ENCODE measurements around the gene MGAT5. TPM values are rescaled to one million over a fixed set of nuclear protein-coding genes. Genes with fewer than 3 reads are reported as not detected.

Gene MGAT5
- total RNA-seq, 6 donors from 2014 or later = 25.3 to 65.5 (median 41.3) TPM

DNA sequence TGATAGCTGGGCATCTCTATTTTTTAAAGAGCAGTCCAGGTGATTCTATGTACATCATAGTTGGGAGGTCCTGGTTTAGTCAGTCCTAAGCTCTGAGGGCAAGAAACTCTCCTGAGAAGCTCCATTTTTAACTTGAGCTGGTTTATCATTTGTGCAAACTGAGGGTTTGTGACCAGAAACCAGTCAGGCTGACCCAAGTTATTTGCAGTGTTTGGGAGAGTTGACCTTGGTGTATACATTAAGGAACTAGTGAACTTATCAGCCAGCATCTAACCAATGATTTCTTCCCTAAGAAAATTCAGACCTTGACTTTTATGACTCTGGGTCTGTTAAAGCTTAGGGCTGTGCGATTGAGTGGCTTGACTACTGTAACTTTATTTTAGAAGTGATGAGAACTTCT, 10.6 kb upstream of the MGAT5 start:
- Histone ChIP-seq H3K4me1 (peaks cover 7 to 17% (median 16%) of the 10 kb centered on the region in 4 donors), H3K27me3 (no peaks in the 10 kb centered on the region), H3K36me3 (no peaks in the 10 kb centered on the region), H3K9me3 (no peaks in the 10 kb centered on the region), H3K4me3 (no peak overlapping the region), H3K27ac (no peak overlapping the region)
- TF ChIP-seq POLR2A (IDR thresholded peaks at IDR 0.05) (no peak), POLR2AphosphoS5 (IDR thresholded peaks at IDR 0.05) (no peak), EP300 (IDR thresholded peaks at IDR 0.05) (no peak)
- TF ChIP-seq, protein P1, sequence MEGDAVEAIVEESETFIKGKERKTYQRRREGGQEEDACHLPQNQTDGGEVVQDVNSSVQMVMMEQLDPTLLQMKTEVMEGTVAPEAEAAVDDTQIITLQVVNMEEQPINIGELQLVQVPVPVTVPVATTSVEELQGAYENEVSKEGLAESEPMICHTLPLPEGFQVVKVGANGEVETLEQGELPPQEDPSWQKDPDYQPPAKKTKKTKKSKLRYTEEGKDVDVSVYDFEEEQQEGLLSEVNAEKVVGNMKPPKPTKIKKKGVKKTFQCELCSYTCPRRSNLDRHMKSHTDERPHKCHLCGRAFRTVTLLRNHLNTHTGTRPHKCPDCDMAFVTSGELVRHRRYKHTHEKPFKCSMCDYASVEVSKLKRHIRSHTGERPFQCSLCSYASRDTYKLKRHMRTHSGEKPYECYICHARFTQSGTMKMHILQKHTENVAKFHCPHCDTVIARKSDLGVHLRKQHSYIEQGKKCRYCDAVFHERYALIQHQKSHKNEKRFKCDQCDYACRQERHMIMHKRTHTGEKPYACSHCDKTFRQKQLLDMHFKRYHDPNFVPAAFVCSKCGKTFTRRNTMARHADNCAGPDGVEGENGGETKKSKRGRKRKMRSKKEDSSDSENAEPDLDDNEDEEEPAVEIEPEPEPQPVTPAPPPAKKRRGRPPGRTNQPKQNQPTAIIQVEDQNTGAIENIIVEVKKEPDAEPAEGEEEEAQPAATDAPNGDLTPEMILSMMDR (IDR thresholded peaks at IDR 0.05) = no peak
- peak in 1 of 2 donors; percentile 38 for ATAC-seq (ENCODE audit: low FRiP score in 2 of 2)
- 90% methylated on average over 1 of the region's 1 CpG for WGBS, 2 donors
- no peak for DNase-seq

DNA sequence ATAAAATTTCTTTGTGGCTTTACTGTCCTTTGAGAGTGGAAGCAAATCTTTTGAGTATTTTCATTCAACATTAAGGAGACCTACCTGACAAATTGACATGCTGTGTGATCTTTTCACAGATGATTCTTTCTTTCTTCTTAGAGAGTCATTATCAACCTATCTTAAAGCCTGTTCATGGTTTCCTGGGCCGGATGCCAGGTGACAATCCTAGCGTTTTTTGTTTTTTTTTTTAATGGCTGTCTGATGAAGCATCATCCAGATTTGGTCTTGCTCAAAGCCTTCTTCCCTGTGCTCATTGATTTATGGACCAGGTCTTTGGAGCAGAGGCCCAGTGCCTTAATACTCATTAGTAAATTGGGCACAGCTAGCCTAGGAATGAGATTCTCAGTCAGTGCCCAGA, 9.8 kb upstream of the MGAT5 start:
- WGBS, 2 donors = 59 to 78% methylated on average over 2 of the region's 2 CpGs
- ATAC-seq (ENCODE audit: low FRiP score in 2 of 2) (no peak), DNase-seq (no peak)

DNA sequence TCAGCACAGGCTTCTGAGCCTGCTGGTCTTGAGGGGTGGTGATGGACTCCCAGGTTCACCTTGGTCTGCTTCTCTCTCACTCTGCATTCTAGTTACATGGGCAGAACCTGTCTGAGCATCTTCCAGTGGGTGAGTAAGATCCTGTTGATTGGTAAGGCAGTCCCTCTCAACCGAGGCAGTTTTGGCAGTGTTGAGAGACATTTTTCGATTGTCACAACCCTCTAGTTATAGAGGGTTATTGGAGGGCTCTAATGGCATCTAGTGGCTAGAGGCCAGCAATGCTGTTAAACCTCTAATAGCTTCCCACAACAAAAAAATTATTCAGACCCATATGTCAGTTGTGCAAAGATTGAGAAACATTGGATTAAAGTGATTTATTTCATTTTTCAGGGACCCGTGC, 9.3 kb upstream of the MGAT5 start:
- H3K4me1 ChIP-seq = peaks cover 7 to 17% (median 16%) of the 10 kb centered on the region in 4 donors
- TF ChIP-seq, protein P1 (IDR thresholded peaks at IDR 0.05) = no peak
- TF ChIP-seq POLR2A (IDR thresholded peaks at IDR 0.05) (no peak), EP300 (IDR thresholded peaks at IDR 0.05) (no peak), POLR2AphosphoS5 (IDR thresholded peaks at IDR 0.05) (no peak)
- H3K9me3 ChIP-seq = no peaks in the 10 kb centered on the region
- ATAC-seq (ENCODE audit: low FRiP score in 2 of 2) = no peak
- no peaks in the 10 kb centered on the region for H3K27me3 ChIP-seq
- H3K27ac ChIP-seq = no peak overlapping the region
- WGBS, 2 donors = 56 to 67% methylated on average over 3 of the region's 3 CpGs
- no peak for DNase-seq
- no peak overlapping the region for H3K4me3 ChIP-seq
- H3K36me3 ChIP-seq = no peaks in the 10 kb centered on the region

More for the DNA sequence above, 9.8 kb upstream of the MGAT5 start:
- Histone ChIP-seq H3K27me3 (no peaks in the 10 kb centered on the region), H3K9me3 (no peaks in the 10 kb centered on the region), H3K27ac (no peak overlapping the region), H3K36me3 (no peaks in the 10 kb centered on the region), H3K4me3 (no peak overlapping the region), H3K4me1 (peaks cover 7 to 17% (median 16%) of the 10 kb centered on the region in 4 donors)
- TF ChIP-seq POLR2A (IDR thresholded peaks at IDR 0.05) = no peak
- TF ChIP-seq, protein P1 (IDR thresholded peaks at IDR 0.05) = no peak
- no peak for TF ChIP-seq POLR2AphosphoS5 (IDR thresholded peaks at IDR 0.05)
- no peak for TF ChIP-seq EP300 (IDR thresholded peaks at IDR 0.05)

DNA sequence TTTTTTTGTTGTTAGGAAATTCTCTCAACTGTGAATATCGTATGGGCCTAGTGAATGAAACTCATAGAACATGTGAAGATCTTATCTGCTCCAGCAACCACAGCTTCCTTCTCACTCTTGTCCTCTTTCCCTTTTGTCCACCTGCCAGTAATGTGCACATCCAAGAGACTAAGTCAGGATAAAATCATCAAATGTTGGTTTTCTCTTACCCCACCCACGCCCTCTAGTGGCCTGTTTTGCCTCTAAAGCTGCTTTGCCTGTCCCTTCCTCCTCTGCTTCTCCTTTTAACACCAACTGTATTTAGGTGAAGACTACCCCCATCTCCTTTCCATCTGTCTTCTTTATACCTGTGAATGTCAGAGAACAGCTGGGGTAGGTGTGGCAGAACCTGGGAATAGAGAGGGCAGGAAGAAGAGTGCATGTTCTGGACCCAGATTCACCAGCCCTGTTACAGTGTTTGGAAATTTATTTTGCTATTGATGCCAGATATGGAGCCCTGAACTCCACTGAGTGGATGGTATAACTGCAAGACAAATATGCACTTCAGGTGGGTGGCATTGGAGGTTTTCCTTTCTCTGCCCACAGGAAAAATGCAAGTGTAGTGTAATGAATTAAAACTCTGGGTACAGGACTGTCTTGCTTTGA, 8.4 kb upstream of the MGAT5 start:
- Histone ChIP-seq H3K9me3 (no peaks in the 10 kb centered on the region), H3K4me1 (peaks cover 7 to 17% (median 16%) of the 10 kb centered on the region in 4 donors), H3K27ac (no peak overlapping the region), H3K4me3 (no peak overlapping the region), H3K36me3 (no peaks in the 10 kb centered on the region), H3K27me3 (no peaks in the 10 kb centered on the region)
- TF ChIP-seq POLR2A (IDR thresholded peaks at IDR 0.05) = no peak
- TF ChIP-seq, protein P1 (IDR thresholded peaks at IDR 0.05) = peak; percentile 56 to 70 (median 62)
- TF ChIP-seq POLR2AphosphoS5 (IDR thresholded peaks at IDR 0.05) = no peak
- ATAC-seq (ENCODE audit: low FRiP score in 2 of 2) = peak; percentile 73 to 88
- WGBS, 2 donors = 21 to 44% methylated on average over 2 of the region's 2 CpGs
- peak in 1 of 2 donors; percentile 81 for DNase-seq
